Type B pancreatic cell (in vitro differentiated cells): ENCODE results near the gene RFPL3. TPM values are rescaled to one million over a fixed set of nuclear protein-coding genes. Genes with fewer than 3 reads are reported as not detected.

Source experiments
- DNase-seq: peaks from one replicate; pipeline ENCODE4 v3.0.0; 2021; ENCODE audit warnings: mixed read lengths; ENCODE audit not compliant: unreplicated experiment; ENCODE audit errors: extremely low spot score
- H3K27ac Mint-ChIP-seq: 2 replicates; pipeline ENCODE4 v1.8.0; 2021; ENCODE audit warnings: mild to moderate bottlenecking, mixed read lengths
- H3K27me3 Mint-ChIP-seq: 2 replicates; pipeline ENCODE4 v1.8.0; 2021; ENCODE audit warnings: mixed read lengths
- H3K36me3 Mint-ChIP-seq: 2 replicates; pipeline ENCODE4 v1.8.0; 2021; ENCODE audit warnings: mixed read lengths
- H3K4me1 Mint-ChIP-seq: one replicate; pipeline ENCODE4 v1.8.0; 2021; ENCODE audit warnings: mixed read lengths; ENCODE audit not compliant: unreplicated experiment
- H3K4me3 Mint-ChIP-seq: 2 replicates; pipeline ENCODE4 v1.8.0; 2021; ENCODE audit warnings: mild to moderate bottlenecking, mixed read lengths
- H3K9me3 Mint-ChIP-seq: 2 replicates; pipeline ENCODE4 v1.8.0; 2021; ENCODE audit warnings: mixed read lengths
- total RNA-seq: library from RNA; stranded (reverse); gene quantifications from 2 replicates; pipeline ENCODE4 v1.2.1, GENCODE V29; 2021; ENCODE audit warnings: low replicate concordance
- TF ChIP-seq, protein P1 (sequence below): fragments of 200-600 bp; sonication (generic); conservative IDR thresholded peaks from 2 replicates; pipeline ENCODE4 v1.5.0; 2021; ENCODE audit warnings: antibody characterized with exemption, mild to moderate bottlenecking

RFPL3 gene
- total RNA-seq, 1 donor from 2014 or later = 0.24 TPM

GRCh38 chr22:32327066-32327465 is 30.6 kb upstream of the RFPL3 start:
- H3K4me1 Mint-ChIP-seq = no peaks in the 10 kb centered on the region
- DNase-seq = peak; percentile 49
- TF ChIP-seq, protein P1, sequence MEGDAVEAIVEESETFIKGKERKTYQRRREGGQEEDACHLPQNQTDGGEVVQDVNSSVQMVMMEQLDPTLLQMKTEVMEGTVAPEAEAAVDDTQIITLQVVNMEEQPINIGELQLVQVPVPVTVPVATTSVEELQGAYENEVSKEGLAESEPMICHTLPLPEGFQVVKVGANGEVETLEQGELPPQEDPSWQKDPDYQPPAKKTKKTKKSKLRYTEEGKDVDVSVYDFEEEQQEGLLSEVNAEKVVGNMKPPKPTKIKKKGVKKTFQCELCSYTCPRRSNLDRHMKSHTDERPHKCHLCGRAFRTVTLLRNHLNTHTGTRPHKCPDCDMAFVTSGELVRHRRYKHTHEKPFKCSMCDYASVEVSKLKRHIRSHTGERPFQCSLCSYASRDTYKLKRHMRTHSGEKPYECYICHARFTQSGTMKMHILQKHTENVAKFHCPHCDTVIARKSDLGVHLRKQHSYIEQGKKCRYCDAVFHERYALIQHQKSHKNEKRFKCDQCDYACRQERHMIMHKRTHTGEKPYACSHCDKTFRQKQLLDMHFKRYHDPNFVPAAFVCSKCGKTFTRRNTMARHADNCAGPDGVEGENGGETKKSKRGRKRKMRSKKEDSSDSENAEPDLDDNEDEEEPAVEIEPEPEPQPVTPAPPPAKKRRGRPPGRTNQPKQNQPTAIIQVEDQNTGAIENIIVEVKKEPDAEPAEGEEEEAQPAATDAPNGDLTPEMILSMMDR = no peak
- H3K27me3 Mint-ChIP-seq = peaks cover 2% of the 10 kb centered on the region
- no peak overlapping the region for H3K4me3 Mint-ChIP-seq
- H3K27ac Mint-ChIP-seq = no peak overlapping the region
- no peaks in the 10 kb centered on the region for H3K36me3 Mint-ChIP-seq
- no peaks in the 10 kb centered on the region for H3K9me3 Mint-ChIP-seq

- Mint-ChIP-seq H3K4me1 (no peaks in the 10 kb centered on the region), H3K27ac (no peak overlapping the region), H3K9me3 (no peaks in the 10 kb centered on the region), H3K4me3 (no peak overlapping the region), H3K36me3 (no peaks in the 10 kb centered on the region), H3K27me3 (peaks cover 2% of the 10 kb centered on the region)
- TF ChIP-seq, protein P1 = no peak
- peak; percentile 51 for DNase-seq
Observed at GRCh38 chr22:32327596-32328171, 30.0 kb upstream of the RFPL3 start.

DNA sequence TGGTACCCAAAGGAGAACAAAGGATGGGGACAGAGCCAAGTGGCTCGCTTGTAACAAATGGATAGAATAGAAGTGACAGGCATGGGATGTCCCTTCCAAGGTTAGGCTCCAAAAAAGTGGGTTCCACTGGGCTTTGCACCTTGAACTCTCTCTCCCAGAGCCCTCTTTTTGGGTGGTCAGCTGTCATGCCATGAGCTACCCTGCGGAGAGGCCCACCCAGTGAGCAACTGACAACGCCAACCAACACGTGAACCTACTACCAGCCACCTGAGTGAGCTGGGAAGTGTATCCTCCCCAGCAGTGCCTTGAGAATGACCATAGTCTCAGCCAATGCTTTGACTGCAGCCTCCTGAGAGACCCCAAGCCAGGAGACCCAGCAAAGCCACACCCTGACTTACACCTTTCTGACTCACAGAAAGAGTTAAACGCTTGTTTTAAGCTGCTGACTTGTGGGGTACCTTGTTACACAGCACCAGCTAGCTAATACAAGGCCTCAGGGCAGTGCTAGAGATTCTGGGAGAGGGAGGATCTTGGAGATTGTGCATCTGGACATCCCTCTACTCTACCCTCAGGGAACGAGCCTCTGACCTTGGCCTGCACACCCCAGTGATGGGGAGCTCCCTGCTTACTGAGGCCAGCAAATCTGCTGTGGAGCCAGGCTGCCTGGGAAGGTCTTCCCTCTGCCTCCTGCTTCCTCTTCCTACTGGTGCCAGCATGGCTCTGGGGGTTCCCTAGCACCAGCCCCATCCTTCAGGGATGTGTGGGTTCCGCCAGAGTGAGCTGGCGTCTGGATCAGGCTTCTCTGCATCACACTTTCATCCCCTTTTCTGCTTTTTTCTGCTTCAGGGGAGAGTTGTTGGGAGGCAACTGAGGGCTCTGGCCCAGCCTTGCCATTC is 29.1 kb upstream of the RFPL3 start:
- Mint-ChIP-seq H3K36me3 (no peaks in the 10 kb centered on the region), H3K4me3 (no peak overlapping the region), H3K4me1 (no peaks in the 10 kb centered on the region), H3K27me3 (peaks cover 1% of the 10 kb centered on the region), H3K27ac (no peak overlapping the region), H3K9me3 (no peaks in the 10 kb centered on the region)
- TF ChIP-seq, protein P1 = no peak
- peak; percentile 51 for DNase-seq

- H3K4me1 Mint-ChIP-seq = no peaks in the 10 kb centered on the region
- peaks cover 5% of the 10 kb centered on the region for H3K27me3 Mint-ChIP-seq
- H3K4me3 Mint-ChIP-seq = no peak overlapping the region
- H3K9me3 Mint-ChIP-seq = no peaks in the 10 kb centered on the region
- no peak overlapping the region for H3K27ac Mint-ChIP-seq
- no peaks in the 10 kb centered on the region for H3K36me3 Mint-ChIP-seq
- no peak for DNase-seq
- TF ChIP-seq, protein P1 = no peak
Observed at GRCh38 chr22:32329202-32329645, 28.4 kb upstream of the RFPL3 start.

- TF ChIP-seq, protein P1 = no peak
Observed at GRCh38 chr22:32331236-32331917, 26.3 kb upstream of the RFPL3 start.

More at GRCh38 chr22:32331236-32331917, 26.3 kb upstream of the RFPL3 start:
- Mint-ChIP-seq H3K4me3 (no peak overlapping the region), H3K36me3 (no peaks in the 10 kb centered on the region), H3K27ac (no peak overlapping the region), H3K27me3 (peaks cover 8% of the 10 kb centered on the region), H3K9me3 (no peaks in the 10 kb centered on the region), H3K4me1 (no peaks in the 10 kb centered on the region)
- peak; percentile 48 for DNase-seq
